22Rv1 (cell line): ENCODE results near the gene DSG1.
"Not testable (repeated sequence)": the region's sequence is repeated elsewhere in the genome, so short reads cannot be mapped to it uniquely, and the experiment has no call there.

Experiments
- H3K27ac ChIP-seq: fragments of 450-650 bp; 2 replicates; pipeline ENCODE4 v1.5.1; 2017
- CTCF ChIP-seq: fragments of 450-650 bp; IDR thresholded peaks from 2 replicates; pipeline ENCODE4 v1.5.1; 2017; ENCODE audit warnings: mild to moderate bottlenecking
- ZFX ChIP-seq: fragments of 450-650 bp; IDR thresholded peaks from 2 replicates; pipeline ENCODE4 v1.6.1; 2017; ENCODE audit warnings: antibody characterized with exemption, borderline replicate concordance

DSG1 gene

GRCh38 chr18:31278609-31279071 lies 39.3 kb upstream of the DSG1 start:
- H3K27ac ChIP-seq, result no peak overlapping the region
- TF ChIP-seq CTCF (no peak), ZFX (no peak)

GRCh38 chr18:31280502-31280901 lies 37.5 kb upstream of the DSG1 start:
- no peak overlapping the region for H3K27ac ChIP-seq
- TF ChIP-seq CTCF, result no peak
- no peak for TF ChIP-seq ZFX

GRCh38 chr18:31281437-31281836 lies 36.5 kb upstream of the DSG1 start:
- no peak overlapping the region for H3K27ac ChIP-seq
- no peak for TF ChIP-seq CTCF
- no peak for TF ChIP-seq ZFX

GRCh38 chr18:31289446-31289845 lies 28.5 kb upstream of the DSG1 start:
- H3K27ac ChIP-seq, result not testable (repeated sequence)

- no peak overlapping the region for H3K27ac ChIP-seq
- TF ChIP-seq ZFX, result no peak
- no peak for TF ChIP-seq CTCF
These were observed 26.3 kb upstream of the DSG1 start for GRCh38 chr18:31291688-31292087.

GRCh38 chr18:31294199-31294747 lies 23.7 kb upstream of the DSG1 start:
- TF ChIP-seq ZFX, result no peak
- no peak for TF ChIP-seq CTCF
- H3K27ac ChIP-seq, result no peak overlapping the region

GRCh38 chr18:31297248-31297647 lies 20.7 kb upstream of the DSG1 start:
- H3K27ac ChIP-seq, result no peak overlapping the region
- TF ChIP-seq CTCF, result no peak
- no peak for TF ChIP-seq ZFX

GRCh38 chr18:31301201-31301655 lies 16.7 kb upstream of the DSG1 start:
- TF ChIP-seq ZFX (no peak), CTCF (no peak)
- no peak overlapping the region for H3K27ac ChIP-seq
